Glutamatergic neuron (in vitro differentiated cells): Measurements from ENCODE around the gene SYMPK. TPM values are rescaled to one million over a fixed set of nuclear protein-coding genes. Genes with fewer than 3 reads are reported as not detected.

Experiments used
- DNase-seq: peaks from one replicate; pipeline ENCODE4 v3.0.0; 2022
- H3K27ac Mint-ChIP-seq: one replicate; pipeline ENCODE4 v1.8.0; 2020; ENCODE audit warnings: mild to moderate bottlenecking, mixed read lengths, inconsistent platforms; ENCODE audit not compliant: unreplicated experiment
- H3K27me3 Mint-ChIP-seq: one replicate; pipeline ENCODE4 v1.8.0; 2020; ENCODE audit warnings: mild to moderate bottlenecking, moderate library complexity, mixed read lengths, inconsistent platforms; ENCODE audit not compliant: unreplicated experiment
- H3K36me3 Mint-ChIP-seq: one replicate; pipeline ENCODE4 v1.8.0; 2020; ENCODE audit warnings: mild to moderate bottlenecking, mixed read lengths, inconsistent platforms; ENCODE audit not compliant: unreplicated experiment
- H3K4me1 Mint-ChIP-seq: one replicate; pipeline ENCODE4 v1.8.0; 2020; ENCODE audit warnings: mild to moderate bottlenecking, low read depth, mixed read lengths, inconsistent platforms; ENCODE audit not compliant: unreplicated experiment
- H3K4me3 Mint-ChIP-seq: one replicate; pipeline ENCODE4 v1.8.0; 2020; ENCODE audit warnings: mild to moderate bottlenecking, mixed read lengths, inconsistent platforms; ENCODE audit not compliant: unreplicated experiment
- H3K9me3 Mint-ChIP-seq: one replicate; pipeline ENCODE4 v1.8.0; 2020; ENCODE audit warnings: mild to moderate bottlenecking, moderate library complexity, mixed read lengths, inconsistent platforms; ENCODE audit not compliant: unreplicated experiment
- total RNA-seq: library from RNA; stranded (reverse); fragmentation: NEBNext Ultra II Directional; extraction: Animal tissue kit (Norgen Biotek cat#: 25700); gene quantifications from one replicate; pipeline ENCODE4 v1.2.1, GENCODE V29; 2021; ENCODE audit not compliant: unreplicated experiment
- TF ChIP-seq, protein P1 (sequence below): fragments of 200-600 bp; sonication (generic); IDR thresholded peaks from one replicate; pipeline ENCODE4 v1.5.0; 2021; ENCODE audit not compliant: partially characterized antibody, unreplicated experiment

SYMPK gene
- total RNA-seq, 1 donor from 2014 or later = 78.1 TPM

DNA sequence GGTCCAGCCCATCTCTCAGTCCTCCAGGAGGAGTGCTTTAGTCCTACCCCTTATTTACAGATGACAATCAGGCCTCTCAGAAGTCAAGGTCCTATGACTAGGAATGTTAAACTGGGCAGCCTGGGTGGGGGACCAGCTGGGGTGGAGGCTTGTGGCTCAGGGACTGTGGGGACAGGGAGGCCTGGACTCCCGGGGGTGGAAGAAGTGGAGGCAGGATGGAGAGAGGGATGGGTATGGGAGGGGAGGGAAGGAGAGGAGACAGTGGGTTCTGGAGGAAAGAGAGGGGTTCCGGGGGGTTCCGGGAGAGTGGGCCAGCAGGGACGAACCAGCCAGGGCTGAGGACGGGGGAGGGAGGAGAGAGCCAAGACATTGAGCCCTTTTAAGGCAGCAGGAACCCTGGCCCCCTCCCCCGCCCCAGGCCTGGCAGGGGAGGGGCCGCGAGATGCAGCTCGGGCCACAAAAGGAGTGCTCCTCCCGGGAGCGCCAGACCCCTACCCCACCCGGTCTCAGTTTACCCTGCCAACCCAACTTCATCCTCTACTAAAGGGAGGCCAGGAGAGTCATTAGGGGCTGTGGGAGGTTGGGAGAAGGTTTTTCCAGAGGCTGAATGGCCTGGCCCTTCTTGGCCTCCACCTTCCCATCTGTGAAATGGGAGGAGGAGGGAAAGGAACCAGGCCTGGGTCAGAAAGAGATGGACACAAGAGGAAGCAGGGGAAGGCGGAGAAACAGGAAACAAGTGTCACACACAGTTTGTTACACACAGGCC, 82.3 kb downstream of the SYMPK start:
- DNase-seq = no peak
- Mint-ChIP-seq H3K27me3 (peaks cover 10% of the 10 kb centered on the region), H3K36me3 (no peaks in the 10 kb centered on the region), H3K9me3 (peaks cover 3% of the 10 kb centered on the region), H3K4me3 (no peak overlapping the region), H3K27ac (peak overlapping the region; percentile 62), H3K4me1 (peaks cover 12% of the 10 kb centered on the region)
- TF ChIP-seq, protein P1, sequence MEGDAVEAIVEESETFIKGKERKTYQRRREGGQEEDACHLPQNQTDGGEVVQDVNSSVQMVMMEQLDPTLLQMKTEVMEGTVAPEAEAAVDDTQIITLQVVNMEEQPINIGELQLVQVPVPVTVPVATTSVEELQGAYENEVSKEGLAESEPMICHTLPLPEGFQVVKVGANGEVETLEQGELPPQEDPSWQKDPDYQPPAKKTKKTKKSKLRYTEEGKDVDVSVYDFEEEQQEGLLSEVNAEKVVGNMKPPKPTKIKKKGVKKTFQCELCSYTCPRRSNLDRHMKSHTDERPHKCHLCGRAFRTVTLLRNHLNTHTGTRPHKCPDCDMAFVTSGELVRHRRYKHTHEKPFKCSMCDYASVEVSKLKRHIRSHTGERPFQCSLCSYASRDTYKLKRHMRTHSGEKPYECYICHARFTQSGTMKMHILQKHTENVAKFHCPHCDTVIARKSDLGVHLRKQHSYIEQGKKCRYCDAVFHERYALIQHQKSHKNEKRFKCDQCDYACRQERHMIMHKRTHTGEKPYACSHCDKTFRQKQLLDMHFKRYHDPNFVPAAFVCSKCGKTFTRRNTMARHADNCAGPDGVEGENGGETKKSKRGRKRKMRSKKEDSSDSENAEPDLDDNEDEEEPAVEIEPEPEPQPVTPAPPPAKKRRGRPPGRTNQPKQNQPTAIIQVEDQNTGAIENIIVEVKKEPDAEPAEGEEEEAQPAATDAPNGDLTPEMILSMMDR = no peak

- TF ChIP-seq, protein P1 = no peak
- Mint-ChIP-seq H3K36me3 (no peaks in the 10 kb centered on the region), H3K4me3 (no peak overlapping the region), H3K9me3 (peaks cover 3% of the 10 kb centered on the region), H3K27ac (no peak overlapping the region), H3K4me1 (peaks cover 12% of the 10 kb centered on the region), H3K27me3 (peaks cover 10% of the 10 kb centered on the region)
- no peak for DNase-seq
These were observed 82.8 kb downstream of the SYMPK start for GRCh38 chr19:45780146-45780447.

GRCh38 chr19:45779231-45780145, 83.5 kb downstream of the SYMPK start:
- Mint-ChIP-seq H3K27ac (no peak overlapping the region), H3K27me3 (peaks cover 10% of the 10 kb centered on the region), H3K4me1 (peaks cover 12% of the 10 kb centered on the region), H3K36me3 (no peaks in the 10 kb centered on the region), H3K9me3 (peaks cover 3% of the 10 kb centered on the region), H3K4me3 (peak overlapping the region; percentile 91)
- TF ChIP-seq, protein P1 = peak; percentile 74
- peak; percentile 94 for DNase-seq

- Mint-ChIP-seq H3K4me1 (peaks cover 7% of the 10 kb centered on the region), H3K9me3 (peaks cover 3% of the 10 kb centered on the region), H3K36me3 (no peaks in the 10 kb centered on the region), H3K27me3 (peaks cover 12% of the 10 kb centered on the region), H3K27ac (no peak overlapping the region), H3K4me3 (peak overlapping the region; percentile 91)
- TF ChIP-seq, protein P1 = no peak
- no peak for DNase-seq
These were observed 84.8 kb downstream of the SYMPK start for GRCh38 chr19:45778010-45778661.
